GM18517 (cell line): Measurements from ENCODE around the gene CCN6.

Source experiments
- ATAC-seq: cut with Tn5 transposase; IDR thresholded peaks from one replicate; pipeline ENCODE4 v1.9.1; 2021; ENCODE audit warnings: mild to moderate bottlenecking, moderate library complexity; ENCODE audit not compliant: unreplicated experiment

The CCN6 gene

DNA sequence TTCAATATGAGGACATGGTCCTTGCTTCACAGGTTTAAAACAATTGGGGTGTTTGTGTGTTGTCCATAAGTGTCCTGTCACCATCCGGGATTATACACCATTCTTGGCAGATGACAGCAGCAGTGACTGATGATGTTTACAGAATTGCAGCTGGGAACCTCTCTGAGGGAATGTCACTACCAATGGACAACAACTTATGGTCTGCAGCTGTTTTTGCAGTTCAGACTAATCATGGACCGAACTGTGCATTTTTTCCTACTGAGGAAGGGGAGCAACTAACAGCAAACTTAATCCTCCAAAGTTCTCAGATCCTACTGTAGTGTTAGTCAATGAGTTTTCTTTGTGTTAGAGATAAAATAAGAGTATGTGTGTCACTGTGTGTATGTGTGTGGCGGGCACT, 59.5 kb downstream of the CCN6 start:
- no peak for ATAC-seq

DNA sequence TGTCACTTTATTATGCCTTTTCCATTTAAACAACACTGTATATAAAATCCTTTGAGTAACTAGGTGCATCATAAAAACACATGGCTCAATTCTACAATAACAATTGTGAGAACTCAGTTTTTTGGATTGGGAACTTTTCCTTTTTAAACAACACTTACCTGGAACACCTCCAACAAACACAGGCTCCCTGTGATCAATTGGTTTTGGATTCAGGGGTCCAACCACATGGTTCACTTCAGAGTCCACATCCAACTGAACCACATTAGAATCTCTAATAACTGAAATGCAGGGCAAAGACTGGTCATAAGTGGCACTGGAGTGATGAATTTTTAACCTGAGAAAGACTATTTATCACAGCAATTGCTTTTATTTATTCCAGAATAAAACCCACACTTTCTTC, 60.0 kb downstream of the CCN6 start:
- no peak for ATAC-seq

DNA sequence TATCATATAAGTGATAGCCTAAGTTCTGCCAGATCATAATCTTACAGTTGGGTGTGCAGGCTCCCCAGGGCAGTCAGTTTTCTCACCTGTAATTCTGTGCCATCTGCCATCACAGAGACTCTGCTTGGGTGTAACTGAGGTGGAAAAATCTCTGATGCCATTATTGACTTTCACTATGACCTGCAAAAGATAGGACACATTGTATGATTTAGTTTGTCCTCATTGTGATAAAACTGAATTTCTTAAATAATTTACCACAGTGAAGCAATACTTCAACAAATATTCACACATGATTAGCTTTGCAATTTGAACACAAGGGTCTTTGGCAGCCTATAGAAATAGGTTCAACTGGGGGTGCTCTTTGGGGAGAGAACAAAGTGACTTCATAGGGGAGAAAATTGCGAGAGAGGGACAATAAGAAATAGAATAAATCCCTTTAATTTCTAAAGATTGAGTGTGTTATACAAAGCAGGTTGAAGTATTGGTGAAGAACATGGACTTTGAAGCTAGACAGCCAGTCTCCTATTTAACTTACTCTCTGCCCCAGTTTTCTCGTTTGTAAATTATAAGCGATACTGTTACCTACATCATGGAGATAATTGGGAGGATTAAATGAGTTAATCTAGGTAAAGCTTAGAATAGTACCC, 60.8 kb downstream of the CCN6 start:
- no peak for ATAC-seq

DNA sequence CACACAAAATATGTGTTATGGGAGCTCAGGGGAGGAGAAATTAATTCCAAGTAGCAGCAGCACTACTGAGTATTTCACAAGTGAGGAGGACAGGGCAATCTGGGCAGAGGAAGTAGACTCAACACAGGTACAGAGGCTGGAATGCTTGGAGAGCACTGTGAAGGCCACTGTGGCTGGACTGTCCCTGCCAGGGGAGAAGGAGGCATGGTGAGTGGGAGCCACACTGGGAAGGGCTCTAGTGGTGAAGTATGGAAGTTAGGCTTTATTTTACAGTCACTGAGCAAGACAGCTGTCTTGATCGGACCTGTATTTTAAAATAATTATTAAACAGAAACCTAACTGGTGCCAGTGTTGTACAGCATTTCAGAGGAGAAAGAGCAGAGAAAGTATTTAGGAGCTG, 62.3 kb downstream of the CCN6 start:
- no peak for ATAC-seq

DNA sequence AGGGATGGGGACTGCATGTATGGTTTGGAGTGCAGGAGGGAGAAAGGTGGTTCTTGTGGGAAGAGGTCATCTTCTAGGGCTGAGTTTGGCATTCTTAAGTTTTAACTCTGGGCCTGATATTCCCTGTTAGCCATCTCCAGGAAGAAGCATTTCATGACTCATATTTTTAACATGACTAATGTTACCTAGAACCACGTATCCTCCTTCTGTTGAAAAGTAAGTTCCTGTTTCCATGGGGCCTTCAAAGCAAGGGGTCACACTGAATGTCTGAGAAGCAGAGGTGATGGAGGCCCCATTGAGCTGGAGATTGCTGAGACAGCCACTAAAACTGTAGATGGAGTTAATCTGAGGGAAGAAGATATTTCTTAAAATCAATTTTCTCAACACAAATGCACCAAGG, 63.6 kb downstream of the CCN6 start:
- no peak for ATAC-seq

DNA sequence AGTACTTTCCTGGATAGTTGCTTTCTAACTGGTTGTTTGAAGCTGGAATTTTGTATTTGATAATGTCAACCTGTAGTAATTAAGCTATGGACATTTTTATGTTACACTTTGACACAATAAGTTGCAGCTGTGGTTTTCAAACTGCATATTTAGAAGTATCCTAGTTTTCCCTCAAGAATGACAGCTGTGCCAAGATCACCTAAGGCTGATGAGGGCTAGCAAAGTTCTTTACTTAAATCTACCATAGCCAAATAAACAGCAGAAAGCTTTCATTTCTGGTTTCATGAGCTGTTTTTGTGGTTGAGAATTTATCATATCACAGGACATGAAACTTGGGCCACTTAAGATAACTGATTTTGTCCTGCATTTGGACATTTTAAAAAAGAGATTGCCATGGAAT, 64.1 kb downstream of the CCN6 start:
- no peak for ATAC-seq
